T-cell (primary cell): ENCODE measurements around the gene CCDC39. TPM values are rescaled to one million over a fixed set of nuclear protein-coding genes. Genes with fewer than 3 reads are reported as not detected.
"Not testable (repeated sequence)": the region's sequence is repeated elsewhere in the genome, so short reads cannot be mapped to it uniquely, and the experiment has no call there.

Experiments
- ATAC-seq, 4 experiments: fragments of 200-7000 bp in 3 of 4; fragments of 150-1000 bp in 1 of 4; cut with Tn5 transposase; replicated peaks in 1 of 4; 1 replicate in 3 of 4; 2 replicates in 1 of 4; pipeline ENCODE4 v1.10.0; 2021; ENCODE audit warnings: moderate library complexity in 3 of 4, mild to moderate bottlenecking in 2 of 4, moderate number of reproducible peaks in 1 of 4
- CTCF ChIA-PET, 2 donors: fragments of 300-600 bp; sonication (Branson Sonifier 250); formaldehyde crosslinking; loops; one replicate each; lab custom pipeline; 2022; ENCODE audit warnings: antibody characterized with exemption in 2 of 2; lab: Charles Lee
- POLR2A ChIA-PET, 2 donors: fragments of 300-600 bp; sonication (Branson Sonifier 250); formaldehyde crosslinking; loops; one replicate each; lab custom pipeline; 2022; ENCODE audit warnings: antibody characterized with exemption in 2 of 2; lab: Charles Lee
- DNase-seq, 35 experiments: peaks; one replicate each; pipeline versions ENCODE4 v3.0.0 to v3.0.0-alpha.2; 2013 to 2023
- H3K27ac ChIP-seq: one replicate; pipeline ENCODE4 v1.5.1; 2013; ENCODE audit warnings: low read length
- H3K27me3 ChIP-seq, 2 experiments: replicated peaks in 1 of 2; 1 replicate in 1 of 2; 2 replicates in 1 of 2; pipeline versions ENCODE4 v1.6.1 to v1.7.0; 2013; ENCODE audit warnings: low read length in 1 of 2, mixed read lengths in 1 of 2; ENCODE audit not compliant: control insufficient read depth in 2 of 2, insufficient read depth in 2 of 2; ENCODE audit errors: extremely low read depth in 1 of 2
- H3K36me3 ChIP-seq, 2 donors: 1 replicate in 1 of 2; 2 replicates in 1 of 2; pipeline versions ENCODE4 v1.6.1 to v1.7.0; 2013; ENCODE audit warnings: low read length in 1 of 2; ENCODE audit not compliant: control insufficient read depth in 2 of 2, insufficient read depth in 1 of 2; ENCODE audit errors: extremely low read depth in 1 of 2
- H3K4me1 ChIP-seq, 2 experiments: 1 replicate in 1 of 2; 2 replicates in 1 of 2; pipeline versions ENCODE4 v1.6.1 to v1.7.0; 2013; ENCODE audit warnings: low read length in 2 of 2, mixed read lengths in 1 of 2; ENCODE audit not compliant: insufficient read depth in 2 of 2, control insufficient read depth in 1 of 2; ENCODE audit errors: extremely low read depth in 1 of 2
- H3K4me3 ChIP-seq, 2 donors: 1 replicate in 1 of 2; 2 replicates in 1 of 2; pipeline versions ENCODE4 v1.5.1 to v1.7.0; 2013; ENCODE audit warnings: mild to moderate bottlenecking in 2 of 2, low read length in 1 of 2, moderate library complexity in 1 of 2; ENCODE audit not compliant: control insufficient read depth in 1 of 2; ENCODE audit errors: extremely low read depth in 1 of 2
- H3K9me3 ChIP-seq: 2 replicates; pipeline ENCODE4 v1.7.0; 2013
- H3K27ac Mint-ChIP-seq, 2 donors: one replicate each; pipeline ENCODE4 v1.8.0; 2020 to 2021; ENCODE audit warnings: mild to moderate bottlenecking in 2 of 2, mixed read lengths in 2 of 2
- H3K27me3 Mint-ChIP-seq, 2 donors: one replicate each; pipeline ENCODE4 v1.8.0; 2021 to 2022; ENCODE audit warnings: mixed read lengths in 2 of 2
- H3K36me3 Mint-ChIP-seq: one replicate; pipeline ENCODE4 v1.8.0; 2021; ENCODE audit warnings: mixed read lengths
- H3K4me1 Mint-ChIP-seq, 3 donors: one replicate each; pipeline ENCODE4 v1.8.0; 2020 to 2022; ENCODE audit warnings: mixed read lengths in 3 of 3, mild to moderate bottlenecking in 1 of 3
- H3K4me3 Mint-ChIP-seq, 3 donors: one replicate each; pipeline ENCODE4 v1.8.0; 2020 to 2022; ENCODE audit warnings: mild to moderate bottlenecking in 3 of 3, mixed read lengths in 3 of 3, moderate library complexity in 3 of 3
- H3K9me3 Mint-ChIP-seq, 3 donors: one replicate each; pipeline ENCODE4 v1.8.0; 2020 to 2022; ENCODE audit warnings: mixed read lengths in 3 of 3
- WGBS: methylation state at CpG from one replicate; pipeline ENCODE4 v1.1.5; 2013; ENCODE audit warnings: missing lambda C conversion rate; ENCODE audit not compliant: insufficient coverage; 5-methylcytosine and 5-hydroxymethylcytosine counted together
- total RNA-seq, 35 experiments: library from RNA in 6 of 35; stranded (reverse) in 6 of 35; fragments of 120-200 nt in 1 of 35; gene quantifications; one replicate each; pipeline versions ENCODE4 v1.2.1 to v1.2.4 and lab custom pipeline; 2013 to 2026

Gene CCDC39
- total RNA-seq, 5 donors from 2014 or later (not counting 1 experiment from before 2014, with no cell fraction given): not detected

GRCh38 chr3:180618563-180618962 is 60.7 kb downstream of the CCDC39 start:
- H3K4me3 ChIP-seq, H3K4me1 ChIP-seq, CTCF ChIA-PET, POLR2A ChIA-PET, DNase-seq, H3K4me3 Mint-ChIP-seq, H3K4me1 Mint-ChIP-seq, H3K27me3 ChIP-seq, H3K27ac ChIP-seq, ATAC-seq, H3K27me3 Mint-ChIP-seq, H3K9me3 ChIP-seq, H3K36me3 ChIP-seq, H3K9me3 Mint-ChIP-seq, H3K27ac Mint-ChIP-seq: not testable (repeated sequence)
- H3K36me3 Mint-ChIP-seq: peaks cover 19% of the 10 kb centered on the region
- WGBS: no CpG with 5 or more reads among the region's 2 CpGs

- H3K4me1 Mint-ChIP-seq: peaks cover 0 to 1% (median 0%) of the 10 kb centered on the region in 3 donors
- ATAC-seq (no peak), DNase-seq (no peak)
- no peaks in the 10 kb centered on the region for H3K27me3 Mint-ChIP-seq
- peaks cover 0 to 1% (median 0%) of the 10 kb centered on the region in 3 donors for H3K9me3 Mint-ChIP-seq
- H3K27ac Mint-ChIP-seq: no peak overlapping the region
- H3K4me3 Mint-ChIP-seq: no peak overlapping the region
- Histone ChIP-seq H3K9me3 (peaks cover 3% of the 10 kb centered on the region), H3K27me3 (no peaks in the 10 kb centered on the region), H3K4me3 (no peak overlapping the region), H3K4me1 (no peaks in the 10 kb centered on the region), H3K36me3 (peaks cover 4 to 17% of the 10 kb centered on the region in 2 donors), H3K27ac (no peak overlapping the region)
- peaks cover 29% of the 10 kb centered on the region for H3K36me3 Mint-ChIP-seq
- WGBS: no CpG with 5 or more reads among the region's 2 CpGs
- ChIA-PET CTCF (no interaction called here), POLR2A (interaction anchor here in 1 of 2 donors (0.9 kb wide), 1 partner anchor 9 kb away, joined by 3 read pairs; no protein-coding TSS in a partner anchor)
Observed at GRCh38 chr3:180617049-180617448, 62.2 kb downstream of the CCDC39 start.

GRCh38 chr3:180615954-180616353 is 63.3 kb downstream of the CCDC39 start:
- ChIA-PET POLR2A (interaction anchor here in 1 of 2 donors (1.3 kb wide), 1 partner anchor 10 kb away, joined by 5 read pairs; no protein-coding TSS in a partner anchor), CTCF (interaction anchor here in 1 of 2 donors (1.5 kb wide), 2 partner anchors 11 to 14 kb away, joined by 4 to 5 read pairs; partner anchors contain the start of gene TTC14)
- H3K4me3 Mint-ChIP-seq: no peak overlapping the region
- H3K27ac Mint-ChIP-seq: no peak overlapping the region
- WGBS: 100% methylated on average over 1 of the region's 3 CpGs
- Histone ChIP-seq H3K9me3 (peaks cover 3% of the 10 kb centered on the region), H3K4me1 (no peaks in the 10 kb centered on the region), H3K4me3 (no peak overlapping the region), H3K36me3 (peaks cover 4 to 26% of the 10 kb centered on the region in 2 donors), H3K27ac (no peak overlapping the region), H3K27me3 (no peaks in the 10 kb centered on the region)
- peaks cover 27% of the 10 kb centered on the region for H3K36me3 Mint-ChIP-seq
- H3K27me3 Mint-ChIP-seq: no peaks in the 10 kb centered on the region
- DNase-seq (no peak), ATAC-seq (peak in 1 of 4 experiments; percentile 18)
- peaks cover 0 to 1% (median 0%) of the 10 kb centered on the region in 3 donors for H3K9me3 Mint-ChIP-seq
- H3K4me1 Mint-ChIP-seq: peaks cover 0 to 1% (median 0%) of the 10 kb centered on the region in 3 donors

GRCh38 chr3:180612364-180612763 is 66.9 kb downstream of the CCDC39 start:
- 100% methylated on average over 3 of the region's 5 CpGs for WGBS
- H3K36me3 Mint-ChIP-seq: peaks cover 40% of the 10 kb centered on the region
- no peak overlapping the region for H3K4me3 Mint-ChIP-seq

GRCh38 chr3:180611006-180611405 is 68.3 kb downstream of the CCDC39 start:
- Mint-ChIP-seq H3K9me3 (no peaks in the 10 kb centered on the region), H3K27ac (no peak overlapping the region), H3K4me1 (peaks cover 4 to 9% (median 7%) of the 10 kb centered on the region in 3 donors), H3K27me3 (no peaks in the 10 kb centered on the region), H3K36me3 (peaks cover 48% of the 10 kb centered on the region), H3K4me3 (no peak overlapping the region)
- WGBS: no CpG with 5 or more reads among the region's 1 CpG
- H3K4me3 ChIP-seq: no peak overlapping the region
- POLR2A ChIA-PET: interaction anchor here in 1 of 2 donors (1.1 kb wide), 1 partner anchor 9 kb away, joined by 5 read pairs; no protein-coding TSS in a partner anchor
- peaks cover 4 to 73% of the 10 kb centered on the region in 2 donors for H3K36me3 ChIP-seq
- no peak overlapping the region for H3K27ac ChIP-seq
- H3K9me3 ChIP-seq: no peaks in the 10 kb centered on the region
- no peaks in the 10 kb centered on the region for H3K27me3 ChIP-seq
- CTCF ChIA-PET: no interaction called here
- no peak for DNase-seq
- H3K4me1 ChIP-seq: no peaks in the 10 kb centered on the region
- ATAC-seq: no peak

More at GRCh38 chr3:180612364-180612763, 66.9 kb downstream of the CCDC39 start:
- no peaks in the 10 kb centered on the region for H3K27me3 ChIP-seq
- Mint-ChIP-seq H3K9me3 (no peaks in the 10 kb centered on the region), H3K27me3 (no peaks in the 10 kb centered on the region), H3K4me1 (peaks cover 0 to 1% (median 0%) of the 10 kb centered on the region in 3 donors), H3K27ac (no peak overlapping the region)
- H3K4me1 ChIP-seq: no peaks in the 10 kb centered on the region
- no peak overlapping the region for H3K27ac ChIP-seq
- no peak for DNase-seq
- H3K4me3 ChIP-seq: no peak overlapping the region
- peak in 1 of 4 experiments; percentile 15 for ATAC-seq
- ChIA-PET CTCF (no interaction called here), POLR2A (interaction anchor here in 1 of 2 donors (0.6 to 1.1 kb wide), 2 partner anchors 10 to 64 kb away, joined by 3 to 4 read pairs; partner anchors contain the start of gene TTC14)
- H3K9me3 ChIP-seq: no peaks in the 10 kb centered on the region
- H3K36me3 ChIP-seq: peaks cover 4 to 60% of the 10 kb centered on the region in 2 donors

GRCh38 chr3:180601688-180602666 is 77.3 kb downstream of the CCDC39 start, which contains the start of gene TTC14:
TSS of gene TTC14 (plus strand) at chr3:180602163. CDS start at chr3:180602262, 99 bp downstream.
- CTCF ChIA-PET: interaction anchor here (0.6 to 1.8 kb wide), 5 partner anchors 14 to 1540 kb away, joined by 3 to 8 read pairs (median 3); partner anchors contain the start of gene FXR1 (in 1 of the 2)

More at GRCh38 chr3:180601688-180602666, 77.3 kb downstream of the CCDC39 start, which contains the start of gene TTC14:
- Histone ChIP-seq H3K36me3 (peaks cover 0 to 37% of the 10 kb centered on the region in 2 donors), H3K4me3 (peak within 1 kb of the TSS; percentile 91 to 95), H3K27ac (peak within 1 kb of the TSS; percentile 88), H3K27me3 (peaks cover 0 to 2% of the 10 kb centered on the region in 2 experiments), H3K9me3 (no peaks in the 10 kb centered on the region), H3K4me1 (peaks cover 4 to 15% of the 10 kb centered on the region in 2 experiments)
- peak within 1 kb of the TSS; percentile 94 to 98 (median 95) for H3K4me3 Mint-ChIP-seq
- POLR2A ChIA-PET: interaction anchor here (0.6 to 1.4 kb wide), 5 partner anchors 9 to 1277 kb away, joined by 3 to 5 read pairs (median 3); no protein-coding TSS in a partner anchor
- peaks cover 36% of the 10 kb centered on the region for H3K36me3 Mint-ChIP-seq
- H3K9me3 Mint-ChIP-seq: peaks cover 0 to 4% (median 0%) of the 10 kb centered on the region in 3 donors
- peak within 1 kb of the TSS; percentile 95 to 97 for H3K27ac Mint-ChIP-seq
- peak; percentile 85 to 96 (median 91) for DNase-seq
- peaks cover 38 to 45% (median 44%) of the 10 kb centered on the region in 3 donors for H3K4me1 Mint-ChIP-seq
- WGBS: 8% methylated on average over 67 of the region's 70 CpGs
- peak; percentile 92 to 94 (median 94) for ATAC-seq
- H3K27me3 Mint-ChIP-seq: peaks cover 11 to 12% of the 10 kb centered on the region in 2 donors
